IMR-90 (cell line): ENCODE results near the gene GRAMD1B. TPM values are rescaled to one million over a fixed set of nuclear protein-coding genes. Genes with fewer than 3 reads are reported as not detected.
A peak's percentile ranks its signal among the peaks of the same experiment; 100 is the strongest.

Experiments used
- ATAC-seq: fragments of 200-7000 bp; cut with Tn5 transposase; 2 replicates; pipeline ENCODE4 v1.9.1; 2020; ENCODE audit warnings: low read depth, mild to moderate bottlenecking, moderate library complexity
- BruUV-seq: library from RNA; stranded (reverse); fragments of 400-500 nt; replicated peaks from 2 replicates; lab custom pipeline; 2021; lab: Mats Ljungman, UMichigan
- CTCF ChIA-PET: fragments of 300-600 bp; formaldehyde crosslinking; extraction: SDS; loops from one replicate; lab custom pipeline; 2021; ENCODE audit warnings: antibody characterized with exemption; lab: Yijun Ruan, JAX
- POLR2A ChIA-PET: fragments of 300-600 bp; sonication (Branson Sonifier 250); formaldehyde crosslinking; loops from one replicate; lab custom pipeline; 2022; ENCODE audit warnings: antibody characterized with exemption; ENCODE audit not compliant: unreplicated experiment; lab: Charles Lee
- DNase-seq: peaks from one replicate; pipeline ENCODE4 v3.0.0; 2013
- H2AFZ ChIP-seq: replicated peaks from 2 replicates; pipeline ENCODE3; 2013; ENCODE audit warnings: low read length, mild to moderate bottlenecking; ENCODE audit not compliant: poor library complexity
- H2AK5ac ChIP-seq: 2 replicates; pipeline ENCODE4 v1.6.1; 2013; ENCODE audit warnings: low read depth, low read length, inconsistent platforms
- H2AK9ac ChIP-seq: replicated peaks from 2 replicates; pipeline ENCODE3; 2013; ENCODE audit warnings: mild to moderate bottlenecking, low read depth, low read length, moderate library complexity; ENCODE audit not compliant: poor library complexity
- H2BK120ac ChIP-seq: 2 replicates; pipeline ENCODE4 v1.6.1; 2013; ENCODE audit warnings: low read depth, low read length, inconsistent platforms
- H2BK15ac ChIP-seq: 3 replicates; pipeline ENCODE4 v1.6.1; 2013; ENCODE audit warnings: low read depth, low read length, inconsistent platforms
- H2BK20ac ChIP-seq: 2 replicates; pipeline ENCODE4 v1.6.1; 2013; ENCODE audit warnings: low read depth, mild to moderate bottlenecking, inconsistent platforms, low read length, moderate library complexity
- H2BK5ac ChIP-seq: 2 replicates; pipeline ENCODE4 v1.6.1; 2013; ENCODE audit warnings: mild to moderate bottlenecking, low read depth, low read length, inconsistent platforms; ENCODE audit not compliant: poor library complexity, severe bottlenecking
- H3K14ac ChIP-seq: replicated peaks from 2 replicates; pipeline ENCODE4 v1.6.1; 2013; ENCODE audit warnings: low read depth, low read length, inconsistent platforms
- H3K18ac ChIP-seq: 2 replicates; pipeline ENCODE4 v1.6.1; 2013; ENCODE audit warnings: low read depth, low read length, control low read depth
- H3K23ac ChIP-seq: 2 replicates; pipeline ENCODE4 v1.6.1; 2013; ENCODE audit warnings: low read depth, low read length, inconsistent platforms
- H3K27ac ChIP-seq: 2 replicates; pipeline ENCODE4 v1.5.1; 2013; ENCODE audit warnings: mild to moderate bottlenecking, control low read depth, low read length; ENCODE audit not compliant: insufficient read depth
- H3K27me3 ChIP-seq: 2 replicates; pipeline ENCODE4 v1.6.1; 2013; ENCODE audit warnings: low read length; ENCODE audit not compliant: control insufficient read depth, insufficient read depth
- H3K36me3 ChIP-seq: 2 replicates; pipeline ENCODE4 v1.6.1; 2013; ENCODE audit warnings: low read length, mixed read lengths; ENCODE audit not compliant: control insufficient read depth, insufficient read depth
- H3K4ac ChIP-seq: 2 replicates; pipeline ENCODE4 v1.6.1; 2013; ENCODE audit warnings: low read depth, low read length, inconsistent platforms
- H3K4me1 ChIP-seq: 2 replicates; pipeline ENCODE4 v1.6.1; 2013; ENCODE audit warnings: low read length, mixed read lengths; ENCODE audit not compliant: control insufficient read depth, insufficient read depth
- H3K4me2 ChIP-seq: 2 replicates; pipeline ENCODE4 v1.6.1; 2013; ENCODE audit warnings: low read depth, mild to moderate bottlenecking, control low read depth, low read length, moderate library complexity
- H3K4me3 ChIP-seq: 2 replicates; pipeline ENCODE4 v1.5.1; 2013; ENCODE audit warnings: low read depth, mild to moderate bottlenecking, control low read depth, low read length, moderate library complexity; ENCODE audit not compliant: insufficient read depth
- H3K56ac ChIP-seq: 2 replicates; pipeline ENCODE4 v1.6.1; 2013; ENCODE audit warnings: low read length, inconsistent platforms; ENCODE audit not compliant: insufficient read depth; ENCODE audit errors: extremely low read depth
- H3K79me1 ChIP-seq, 2 experiments: 2 replicates each; pipeline ENCODE4 v1.6.1; 2013; ENCODE audit warnings: low read length in 2 of 2, inconsistent platforms in 1 of 2, low read depth in 1 of 2
- H3K9ac ChIP-seq: 2 replicates; pipeline ENCODE4 v1.6.1; 2013; ENCODE audit warnings: low read depth, low read length, control low read depth
- H3K9me1 ChIP-seq: 2 replicates; pipeline ENCODE4 v1.6.1; 2013; ENCODE audit warnings: low read length, inconsistent platforms; ENCODE audit not compliant: insufficient read depth
- H3K9me3 ChIP-seq: 2 replicates; pipeline ENCODE4 v1.6.1; 2013; ENCODE audit warnings: low read length; ENCODE audit not compliant: control insufficient read depth, insufficient read depth
- H4K20me1 ChIP-seq: 2 replicates; pipeline ENCODE4 v1.6.1; 2013; ENCODE audit warnings: low read length, inconsistent platforms; ENCODE audit not compliant: insufficient read depth
- H4K5ac ChIP-seq: 2 replicates; pipeline ENCODE4 v1.6.1; 2013; ENCODE audit warnings: mild to moderate bottlenecking, low read depth, low read length, control low read depth
- H4K8ac ChIP-seq, 2 experiments: 2 replicates each; pipeline ENCODE4 v1.6.1; 2013; ENCODE audit warnings: low read depth in 2 of 2, low read length in 2 of 2, control low read depth in 1 of 2, inconsistent platforms in 1 of 2
- H4K91ac ChIP-seq: 2 replicates; pipeline ENCODE4 v1.6.1; 2013; ENCODE audit warnings: low read depth, low read length, inconsistent platforms; ENCODE audit not compliant: insufficient read depth
- BHLHE40 ChIP-seq: fragments of 150-350 bp; IDR thresholded peaks from 2 replicates; pipeline ENCODE4 v1.6.1; 2016; ENCODE audit warnings: mild to moderate bottlenecking, low read depth, low read length
- CHD1 ChIP-seq: IDR thresholded peaks from 2 replicates; pipeline ENCODE4 v1.6.1; 2012; ENCODE audit warnings: low read depth, low read length, improper control_type of control experiment
- WGBS, 2 experiments: methylation state at CpG; one replicate each; pipeline versions ENCODE4 v1.1.5 to v1.1.7; 2013; ENCODE audit warnings: missing lambda C conversion rate in 2 of 2; ENCODE audit not compliant: insufficient read length in 1 of 2; ENCODE audit errors: extremely low coverage in 2 of 2; 5-methylcytosine and 5-hydroxymethylcytosine counted together
- dilution Hi-C: fragments of 300-500 bp; cut with HindIII; formaldehyde crosslinking; loops from one replicate; pipeline ENCODE4 v1.14.3; 2018; ENCODE audit warnings: low sequenced_read_pairs; ENCODE audit not compliant: unreplicated experiment
- in situ Hi-C: fragments of 300-500 bp; cut with MboI; formaldehyde crosslinking; loops from 3 replicates; pipeline ENCODE4 v1.14.3; 2019; ENCODE audit warnings: low sequenced_read_pairs, inconsistent platforms, mixed read lengths
- intact Hi-C: fragments of 100-400 bp; cut with micrococcal nuclease; formaldehyde crosslinking; loops from 2 replicates; pipeline ENCODE4 v1.10.0; 2022
- polyA plus RNA-seq, 3 experiments: library from polyadenylated mRNA; depleted of rRNA; stranded (reverse); fragments of >200 nt; gene quantifications; 2 replicates each; pipeline ENCODE4 v1.2.3, GENCODE V29; 2012; ENCODE audit warnings: low replicate concordance in 1 of 3
- total RNA-seq: library from RNA; depleted of rRNA; stranded (reverse); fragments of >200 nt; gene quantifications from 2 replicates; pipeline ENCODE4 v1.2.3, GENCODE V29; 2012

The GRAMD1B gene
- total and polyA plus RNA-seq, 2 of the 4 experiments (the other 2 are of a cell fraction), result 7.1 to 7.2 TPM

DNA sequence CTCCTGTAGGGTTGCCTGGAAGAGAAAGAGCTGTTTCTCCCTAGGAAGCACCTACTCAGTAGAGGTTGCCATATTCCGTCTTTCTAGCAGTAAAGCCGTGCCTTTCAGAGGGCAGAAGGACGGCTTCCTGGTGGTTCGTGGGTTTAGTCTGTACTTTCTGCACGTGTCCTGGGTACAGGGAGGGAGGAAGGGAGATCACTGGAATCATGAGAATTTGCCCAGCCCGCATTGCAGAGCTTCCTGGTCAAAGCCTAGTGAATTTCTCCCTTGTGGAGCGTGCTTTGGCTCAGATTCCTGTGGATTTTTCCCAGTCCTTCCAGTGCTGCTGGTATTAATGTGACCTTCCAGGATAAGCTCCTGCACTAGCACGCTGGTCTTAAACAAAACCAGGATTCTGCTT is 44.9 kb downstream of the GRAMD1B start:
- BruUV-seq, result no TSS peak
- ATAC-seq, result no peak
- H2BK5ac ChIP-seq, result peak overlapping the region; percentile 86
- in situ Hi-C loops (loop anchor here (5.0 to 10.0 kb wide), 3 partner anchors 68 to 370 kb away; no protein-coding TSS in a partner anchor), intact Hi-C loops (loop anchor here (1.0 to 10.0 kb wide), 4 partner anchors 68 to 608 kb away; no protein-coding TSS in a partner anchor), dilution Hi-C loops (no loop called here)
- no CpG with 5 or more reads among the region's 8 CpGs for WGBS, 2 experiments
- peak overlapping the region; percentile 51 for H3K27ac ChIP-seq
- no peak overlapping the region for H3K4me3 ChIP-seq
- POLR2A ChIA-PET, result interaction anchor here (0.6 kb wide), 1 partner anchor 1437 kb away, joined by 3 read pairs; no protein-coding TSS in a partner anchor
- H3K27me3 ChIP-seq, result no peaks in the 10 kb centered on the region
- peak overlapping the region; percentile 81 for H4K91ac ChIP-seq
- TF ChIP-seq CHD1, result no peak
- TF ChIP-seq BHLHE40, result peak; percentile 41; the same call in 1 of the 2 replicates
- peak overlapping the region; percentile 73 to 86 for H4K8ac ChIP-seq
- H2BK20ac ChIP-seq, result peak overlapping the region; percentile 91
- no peak overlapping the region for H3K4me2 ChIP-seq
- no peaks in the 10 kb centered on the region for H3K9me3 ChIP-seq
- peaks cover 21 to 54% of the 10 kb centered on the region in 2 experiments for H3K79me1 ChIP-seq
- H3K23ac ChIP-seq, result peak overlapping the region; percentile 46; the same call in 1 of the 2 replicates
- H4K5ac ChIP-seq, result peak overlapping the region; percentile 57
- peak overlapping the region; percentile 85 for H3K18ac ChIP-seq
- H3K9me1 ChIP-seq, result peaks cover 18% of the 10 kb centered on the region
- CTCF ChIA-PET, result interaction anchor here (0.5 to 1.9 kb wide), 4 partner anchors 40 to 368 kb away, joined by 3 to 10 read pairs (median 4); no protein-coding TSS in a partner anchor
- peaks cover 16% of the 10 kb centered on the region for H3K4me1 ChIP-seq
- no peaks in the 10 kb centered on the region for H4K20me1 ChIP-seq
- H3K4ac ChIP-seq, result peak overlapping the region; percentile 88
- peak overlapping the region; percentile 84 for H3K14ac ChIP-seq
- peak overlapping the region; percentile 18 for H2AK9ac ChIP-seq
- peak; percentile 47 for DNase-seq
- H3K36me3 ChIP-seq, result no peaks in the 10 kb centered on the region
- peak overlapping the region; percentile 28; the same call in 1 of the 2 replicates for H3K56ac ChIP-seq
- peak overlapping the region; percentile 87 for H2BK120ac ChIP-seq
- H2AK5ac ChIP-seq, result peak overlapping the region; percentile 91
- H2BK15ac ChIP-seq, result peak overlapping the region; percentile 87
- no peak overlapping the region for H3K9ac ChIP-seq
- H2AFZ ChIP-seq, result peak overlapping the region; percentile 76
